Measurements from ENCODE around the gene BBS9. TPM values are rescaled to one million over a fixed set of nuclear protein-coding genes. Genes with fewer than 3 reads are reported as not detected.

BBS9 gene
- total RNA-seq, 1 experiment from 2014 or later = 26.4 TPM

DNA sequence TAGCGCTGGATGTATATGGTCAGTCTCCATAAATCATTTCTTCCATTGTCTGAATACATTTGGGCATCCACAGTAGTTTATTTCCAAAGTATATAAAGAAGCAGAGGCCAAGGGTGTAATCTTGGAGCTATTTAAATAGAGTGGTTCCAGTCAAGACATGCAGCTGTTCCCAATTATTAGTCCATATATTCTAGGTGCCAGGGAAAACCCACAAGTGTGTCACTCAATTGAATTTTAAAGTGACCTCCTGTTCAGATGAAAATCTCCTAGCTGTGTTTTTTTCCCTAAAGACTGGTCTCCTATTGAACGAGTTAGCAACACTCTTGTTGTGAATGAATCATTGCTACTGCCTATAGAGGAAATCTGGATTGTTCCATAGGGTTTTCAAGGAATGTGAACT is 515.7 kb downstream of the BBS9 start:
- Mint-ChIP-seq H3K27me3 (ENCODE audit: low read depth) (no peaks in the 10 kb centered on the region), H3K9me3 (peaks cover 3 to 4% of the 10 kb centered on the region in 2 experiments; a peak in 2 of 5 replicates), H3K27ac (no peak overlapping the region; a peak in 1 of 7 replicates), H3K4me1 (peaks cover 5 to 10% of the 10 kb centered on the region in 2 experiments; a peak in 2 of 4 replicates), H3K4me3 (no peak overlapping the region), H3K36me3 (ENCODE audit: insufficient read depth in 1 of 3, low read depth in 3 of 3) (peaks cover 2 to 10% (median 9%) of the 10 kb centered on the region in 3 experiments; a peak in 4 of 7 replicates)
- no peak overlapping the region for H3K18ac ChIP-seq (ENCODE audit: insufficient read length, low read depth, low read length)
- H3K4ac ChIP-seq (ENCODE audit: low read depth, low read length) = no peak overlapping the region
- no peak overlapping the region for H2AFZ ChIP-seq (ENCODE audit: low read length)
- H2BK20ac ChIP-seq (ENCODE audit: low read depth, low read length, poor library complexity, severe bottlenecking) = no peak overlapping the region
- no peaks in the 10 kb centered on the region for H3K79me1 ChIP-seq (ENCODE audit: insufficient read depth, low read depth, low read length, poor library complexity, severe bottlenecking)
- H4K5ac ChIP-seq (ENCODE audit: insufficient read length, low read depth, low read length) = no peak overlapping the region
- H4K8ac ChIP-seq (replicated peaks; ENCODE audit: insufficient read length, low read depth, low read length) = no peak overlapping the region
- no peak overlapping the region for H2BK15ac ChIP-seq (ENCODE audit: low read depth, low read length)
- no peaks in the 10 kb centered on the region for H4K20me1 ChIP-seq (ENCODE audit: control insufficient read depth, insufficient read depth, insufficient read length)
- no peaks in the 10 kb centered on the region for H3K4me1 ChIP-seq (ENCODE audit: insufficient read depth, low read length)
- no peak overlapping the region for H3K27ac ChIP-seq (ENCODE audit: insufficient read length, low read depth, low read length)
- H2BK5ac ChIP-seq (ENCODE audit: insufficient read length, low read length) = no peak overlapping the region
- no peaks in the 10 kb centered on the region for H3K27me3 ChIP-seq (ENCODE audit: insufficient read depth, low read length)
- no peak overlapping the region for H3K4me2 ChIP-seq (ENCODE audit: insufficient read depth, insufficient read length, low read length)
- no peak overlapping the region for H3K23ac ChIP-seq (ENCODE audit: insufficient read length, low read depth, low read length)
- H3K79me2 ChIP-seq (ENCODE audit: insufficient read depth, low read length) = no peaks in the 10 kb centered on the region
- H2BK120ac ChIP-seq (ENCODE audit: low read depth, low read length, poor library complexity, severe bottlenecking) = no peak overlapping the region
- TF ChIP-seq, protein P1, sequence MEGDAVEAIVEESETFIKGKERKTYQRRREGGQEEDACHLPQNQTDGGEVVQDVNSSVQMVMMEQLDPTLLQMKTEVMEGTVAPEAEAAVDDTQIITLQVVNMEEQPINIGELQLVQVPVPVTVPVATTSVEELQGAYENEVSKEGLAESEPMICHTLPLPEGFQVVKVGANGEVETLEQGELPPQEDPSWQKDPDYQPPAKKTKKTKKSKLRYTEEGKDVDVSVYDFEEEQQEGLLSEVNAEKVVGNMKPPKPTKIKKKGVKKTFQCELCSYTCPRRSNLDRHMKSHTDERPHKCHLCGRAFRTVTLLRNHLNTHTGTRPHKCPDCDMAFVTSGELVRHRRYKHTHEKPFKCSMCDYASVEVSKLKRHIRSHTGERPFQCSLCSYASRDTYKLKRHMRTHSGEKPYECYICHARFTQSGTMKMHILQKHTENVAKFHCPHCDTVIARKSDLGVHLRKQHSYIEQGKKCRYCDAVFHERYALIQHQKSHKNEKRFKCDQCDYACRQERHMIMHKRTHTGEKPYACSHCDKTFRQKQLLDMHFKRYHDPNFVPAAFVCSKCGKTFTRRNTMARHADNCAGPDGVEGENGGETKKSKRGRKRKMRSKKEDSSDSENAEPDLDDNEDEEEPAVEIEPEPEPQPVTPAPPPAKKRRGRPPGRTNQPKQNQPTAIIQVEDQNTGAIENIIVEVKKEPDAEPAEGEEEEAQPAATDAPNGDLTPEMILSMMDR (conservative IDR thresholded peaks at IDR 0.05) = no peak
- H3T11ph ChIP-seq (ENCODE audit: low read length) = no peak overlapping the region
- no peak overlapping the region for H3K56ac ChIP-seq (ENCODE audit: insufficient read length, low read depth, low read length)
- H4K91ac ChIP-seq (ENCODE audit: insufficient read length, low read depth, low read length) = no peak overlapping the region
- H3K23me2 ChIP-seq (ENCODE audit: insufficient read length, low read depth, low read length, poor library complexity, severe bottlenecking) = no peaks in the 10 kb centered on the region
- H3K9me3 ChIP-seq (ENCODE audit: control insufficient read depth, low read depth, low read length) = no peaks in the 10 kb centered on the region
- no peak overlapping the region for H2AK5ac ChIP-seq (ENCODE audit: insufficient read length, low read length)
- no peak overlapping the region for H3K14ac ChIP-seq (ENCODE audit: insufficient read depth, low read length)
- no CpG with 5 or more reads among the region's 2 CpGs for WGBS (ENCODE audit: extremely low coverage, insufficient read length, low lambda C conversion rate)
- no peak overlapping the region for H3K9ac ChIP-seq (ENCODE audit: extremely low read depth, insufficient read length, low read length)
- DNase-seq = no peak
- H2BK12ac ChIP-seq (ENCODE audit: insufficient read length, low read depth, low read length) = no peak overlapping the region
